Measurements from ENCODE around the gene GRHPR.

DNA sequence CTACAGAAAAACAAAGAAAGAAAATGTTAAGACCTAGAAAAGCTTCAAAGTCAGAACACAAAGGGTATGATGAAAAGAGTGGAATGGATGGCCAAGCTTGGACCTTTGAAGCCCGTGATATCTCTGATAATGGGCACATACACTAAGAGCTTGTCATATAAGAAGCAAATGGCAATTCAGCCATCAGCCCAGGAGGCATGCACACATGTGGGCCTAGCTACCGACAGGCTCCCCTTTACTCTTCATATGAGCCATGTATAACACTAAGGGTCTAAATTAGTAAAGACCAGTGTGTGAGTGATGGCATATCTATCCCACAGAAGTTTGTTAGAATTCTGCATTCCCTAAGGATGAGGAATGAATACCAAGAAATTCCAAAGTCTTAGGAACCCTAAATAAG is 20.1 kb downstream of the GRHPR start:
- no peak for TF ChIP-seq RARB (CRISPR knock-in tag; IDR thresholded peaks at IDR 0.05)
- TF ChIP-seq RCOR1 (IDR thresholded peaks at IDR 0.05; ENCODE audit: low read depth, low read length): no peak
- no peak for TF ChIP-seq GATA3 (IDR thresholded peaks at IDR 0.05; ENCODE audit: borderline replicate concordance)
- no peak for TF ChIP-seq RAD21 (conservative IDR thresholded peaks at IDR 0.05 in 1 of 2, IDR thresholded peaks at IDR 0.05 in 1 of 2)

Data from A549 (cell line).